C1 segment of cervical spinal cord (tissue), 14 donors: ENCODE measurements around the gene UNK.

ENCODE experiments used
- DNase-seq, 14 donors: peaks; one replicate each; lab custom pipeline; 2025; lab: John Stamatoyannopoulos, UW

The UNK gene

GRCh38 chr17:75832164-75832651 is 47.6 kb downstream of the UNK start:
- peak in 4 of 14 donors; percentile 9 to 38 (median 14) for DNase-seq

- DNase-seq = no peak
Observed at GRCh38 chr17:75832652-75833400, 48.2 kb downstream of the UNK start.

- peak in 3 of 14 donors; percentile 3 to 28 (median 22) for DNase-seq
Observed at GRCh38 chr17:75834279-75834920, 49.8 kb downstream of the UNK start.

GRCh38 chr17:75834928-75835653 is 50.5 kb downstream of the UNK start:
- no peak for DNase-seq

- no peak for DNase-seq
Observed at GRCh38 chr17:75835654-75835987, 51.0 kb downstream of the UNK start.

GRCh38 chr17:75836605-75837004 is 52.0 kb downstream of the UNK start:
- DNase-seq = no peak

GRCh38 chr17:75837899-75838298 is 53.3 kb downstream of the UNK start:
- no peak for DNase-seq

GRCh38 chr17:75838410-75838809 is 53.8 kb downstream of the UNK start:
- no peak for DNase-seq

- no peak for DNase-seq
Observed at GRCh38 chr17:75839942-75840798, 55.6 kb downstream of the UNK start.

- no peak for DNase-seq
Observed at GRCh38 chr17:75840799-75841164, 56.2 kb downstream of the UNK start.

GRCh38 chr17:75842411-75842810 is 57.8 kb downstream of the UNK start:
- DNase-seq = no peak

- no peak for DNase-seq
Observed at GRCh38 chr17:75842963-75843576, 58.5 kb downstream of the UNK start.

- DNase-seq = peak in 2 of 14 donors; percentile 46 to 56
Observed at GRCh38 chr17:75843577-75844529, 59.2 kb downstream of the UNK start, which contains the start of gene UNC13D. TSS of gene UNC13D (minus strand) at chr17:75844404. CDS start at chr17:75844337, 67 bp downstream.

GRCh38 chr17:75844530-75845057 is 60.0 kb downstream of the UNK start:
- DNase-seq = peak in 5 of 14 donors; percentile 41 to 70 (median 51)

- peak in 11 of 14 donors; percentile 32 to 87 (median 59) for DNase-seq
Observed at GRCh38 chr17:75845058-75845711, 60.6 kb downstream of the UNK start.

GRCh38 chr17:75845933-75846691 is 61.5 kb downstream of the UNK start:
- no peak for DNase-seq

- no peak for DNase-seq
Observed at GRCh38 chr17:75846692-75847613, 62.3 kb downstream of the UNK start.
